Measurements from ENCODE around the gene INPP5J. TPM values are rescaled to one million over a fixed set of nuclear protein-coding genes. Genes with fewer than 3 reads are reported as not detected.

The INPP5J gene
- polyA plus RNA-seq, 1 donor (not counting 4 experiments of a cell fraction or from before 2014, with no cell fraction given) = 0.22 TPM

DNA sequence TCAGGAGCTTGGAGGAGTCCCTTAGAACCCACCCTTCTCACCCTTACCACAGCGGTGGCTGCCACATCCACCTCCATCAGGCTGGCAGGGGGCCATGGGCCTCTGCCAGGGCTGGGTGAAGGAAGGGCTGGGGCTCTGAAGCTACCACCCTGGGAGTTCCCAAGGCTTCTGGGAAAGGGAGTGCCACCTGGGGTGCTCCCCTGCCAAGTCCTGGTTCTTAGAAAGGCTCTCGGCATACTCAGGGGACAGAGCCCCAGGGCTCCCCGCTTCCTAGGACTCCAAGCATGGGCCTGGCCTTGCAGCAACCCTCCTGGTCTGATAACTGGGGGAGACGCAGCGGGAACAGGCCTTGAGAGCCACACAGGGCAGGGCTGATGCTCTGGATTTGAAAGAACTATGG, 18.0 kb downstream of the INPP5J start:
- no peaks in the 10 kb centered on the region for H3K9me3 ChIP-seq (ENCODE audit: control insufficient read depth, low read depth, low read length)
- no peak overlapping the region for H3K4me3 ChIP-seq (ENCODE audit: control insufficient read depth in 2 of 3, extremely low read depth in 1 of 3, insufficient read depth in 2 of 3, low read depth in 1 of 3, low read length in 3 of 3)
- no peaks in the 10 kb centered on the region for H3K79me2 ChIP-seq (ENCODE audit: control insufficient read depth, insufficient read depth, low read length)
- no peak overlapping the region for H2AFZ ChIP-seq (ENCODE audit: control insufficient read depth, low read length)
- H3K4me2 ChIP-seq (ENCODE audit: control insufficient read depth, extremely low read depth, insufficient read depth, low read depth, low read length) = no peak overlapping the region
- H3K9ac ChIP-seq (ENCODE audit: control insufficient read depth, extremely low read depth, insufficient read depth, low read length) = no peak overlapping the region
- H3K4me1 ChIP-seq (ENCODE audit: control insufficient read depth, extremely low read depth, insufficient read depth, low read length) = peaks cover 21% of the 10 kb centered on the region
- no peaks in the 10 kb centered on the region for H3K9me1 ChIP-seq (ENCODE audit: control insufficient read depth, extremely low read depth, insufficient read depth, low read length)
- no peak overlapping the region for H3K27ac ChIP-seq (ENCODE audit: control insufficient read depth, insufficient read depth, low read length)
- H3K36me3 ChIP-seq (ENCODE audit: control insufficient read depth in 2 of 2, extremely low read depth in 1 of 2, insufficient read depth in 2 of 2, low read length in 2 of 2) = no peaks in the 10 kb centered on the region
- H4K20me1 ChIP-seq (ENCODE audit: control insufficient read depth, extremely low read depth, insufficient read depth, low read length) = no peaks in the 10 kb centered on the region
- peaks cover 4% of the 10 kb centered on the region for H3K27me3 ChIP-seq (ENCODE audit: control insufficient read depth, extremely low read depth, insufficient read depth, low read length)
- dilution Hi-C loops (cut with MboI; ENCODE audit: extremely low pct_ligation_motif_present, low sequenced_read_pairs) = no loop called here
- DNase-seq (ENCODE audit: low read depth, low spot score) = no peak
- TF ChIP-seq, protein P1, sequence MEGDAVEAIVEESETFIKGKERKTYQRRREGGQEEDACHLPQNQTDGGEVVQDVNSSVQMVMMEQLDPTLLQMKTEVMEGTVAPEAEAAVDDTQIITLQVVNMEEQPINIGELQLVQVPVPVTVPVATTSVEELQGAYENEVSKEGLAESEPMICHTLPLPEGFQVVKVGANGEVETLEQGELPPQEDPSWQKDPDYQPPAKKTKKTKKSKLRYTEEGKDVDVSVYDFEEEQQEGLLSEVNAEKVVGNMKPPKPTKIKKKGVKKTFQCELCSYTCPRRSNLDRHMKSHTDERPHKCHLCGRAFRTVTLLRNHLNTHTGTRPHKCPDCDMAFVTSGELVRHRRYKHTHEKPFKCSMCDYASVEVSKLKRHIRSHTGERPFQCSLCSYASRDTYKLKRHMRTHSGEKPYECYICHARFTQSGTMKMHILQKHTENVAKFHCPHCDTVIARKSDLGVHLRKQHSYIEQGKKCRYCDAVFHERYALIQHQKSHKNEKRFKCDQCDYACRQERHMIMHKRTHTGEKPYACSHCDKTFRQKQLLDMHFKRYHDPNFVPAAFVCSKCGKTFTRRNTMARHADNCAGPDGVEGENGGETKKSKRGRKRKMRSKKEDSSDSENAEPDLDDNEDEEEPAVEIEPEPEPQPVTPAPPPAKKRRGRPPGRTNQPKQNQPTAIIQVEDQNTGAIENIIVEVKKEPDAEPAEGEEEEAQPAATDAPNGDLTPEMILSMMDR (optimal IDR thresholded peaks at IDR 0.05 in 1 of 3, IDR thresholded peaks at IDR 0.05 in 1 of 3, conservative IDR thresholded peaks at IDR 0.05 in 1 of 3; ENCODE audit: extremely low read depth in 1 of 3, insufficient read depth in 2 of 3, low read length in 3 of 3) = no peak
- no peak for TF ChIP-seq EZH2 (IDR thresholded peaks at IDR 0.05; ENCODE audit: low read length)
- FAIRE-seq = no peak

DNA sequence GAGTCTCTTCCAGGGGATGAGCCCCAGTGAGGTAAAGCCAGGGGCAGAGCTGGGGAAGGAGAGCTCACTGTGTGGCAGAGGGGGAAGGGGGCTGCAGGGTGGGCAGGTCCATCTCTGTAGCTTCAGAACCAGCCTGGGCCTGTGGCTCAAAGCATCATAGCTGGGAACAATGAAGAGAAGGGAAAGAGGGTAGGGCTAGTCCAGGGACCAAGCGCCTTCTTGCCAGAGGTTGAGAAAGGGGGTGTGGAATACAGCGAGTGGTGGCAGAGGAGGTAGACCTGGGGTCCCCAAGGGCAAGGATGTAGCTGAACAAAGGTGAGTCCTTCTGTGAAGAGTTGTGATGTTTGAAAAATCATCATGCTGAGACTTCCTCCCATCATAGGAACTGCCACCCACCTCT, 18.8 kb downstream of the INPP5J start:
- no peaks in the 10 kb centered on the region for H3K9me1 ChIP-seq (ENCODE audit: control insufficient read depth, extremely low read depth, insufficient read depth, low read length)
- no peak overlapping the region for H3K9ac ChIP-seq (ENCODE audit: control insufficient read depth, extremely low read depth, insufficient read depth, low read length)
- H3K9me3 ChIP-seq (ENCODE audit: control insufficient read depth, low read depth, low read length) = no peaks in the 10 kb centered on the region
- H2AFZ ChIP-seq (ENCODE audit: control insufficient read depth, low read length) = no peak overlapping the region
- no peak for FAIRE-seq
- TF ChIP-seq EZH2 (IDR thresholded peaks at IDR 0.05; ENCODE audit: low read length) = no peak
- TF ChIP-seq, protein P1 (optimal IDR thresholded peaks at IDR 0.05 in 1 of 3, IDR thresholded peaks at IDR 0.05 in 1 of 3, conservative IDR thresholded peaks at IDR 0.05 in 1 of 3; ENCODE audit: extremely low read depth in 1 of 3, insufficient read depth in 2 of 3, low read length in 3 of 3) = no peak
- H3K4me1 ChIP-seq (ENCODE audit: control insufficient read depth, extremely low read depth, insufficient read depth, low read length) = peaks cover 21% of the 10 kb centered on the region
- no peak overlapping the region for H3K4me3 ChIP-seq (ENCODE audit: control insufficient read depth in 2 of 3, extremely low read depth in 1 of 3, insufficient read depth in 2 of 3, low read depth in 1 of 3, low read length in 3 of 3)
- H3K27me3 ChIP-seq (ENCODE audit: control insufficient read depth, extremely low read depth, insufficient read depth, low read length) = peaks cover 4% of the 10 kb centered on the region
- H3K79me2 ChIP-seq (ENCODE audit: control insufficient read depth, insufficient read depth, low read length) = no peaks in the 10 kb centered on the region
- no peak for DNase-seq (ENCODE audit: low read depth, low spot score)
- dilution Hi-C loops (cut with MboI; ENCODE audit: extremely low pct_ligation_motif_present, low sequenced_read_pairs) = no loop called here
- no peaks in the 10 kb centered on the region for H3K36me3 ChIP-seq (ENCODE audit: control insufficient read depth in 2 of 2, extremely low read depth in 1 of 2, insufficient read depth in 2 of 2, low read length in 2 of 2)
- H3K27ac ChIP-seq (ENCODE audit: control insufficient read depth, insufficient read depth, low read length) = no peak overlapping the region
- no peak overlapping the region for H3K4me2 ChIP-seq (ENCODE audit: control insufficient read depth, extremely low read depth, insufficient read depth, low read depth, low read length)
- H4K20me1 ChIP-seq (ENCODE audit: control insufficient read depth, extremely low read depth, insufficient read depth, low read length) = no peaks in the 10 kb centered on the region

All from keratinocyte (primary cell).